Glutamatergic neuron (in vitro differentiated cells): ENCODE results near the gene CDYL2. TPM values are rescaled to one million over a fixed set of nuclear protein-coding genes. Genes with fewer than 3 reads are reported as not detected.

ENCODE experiments used
- DNase-seq: peaks from one replicate; pipeline ENCODE4 v3.0.0; 2022
- H3K27ac Mint-ChIP-seq: one replicate; pipeline ENCODE4 v1.8.0; 2020; ENCODE audit warnings: mild to moderate bottlenecking, mixed read lengths, inconsistent platforms; ENCODE audit not compliant: unreplicated experiment
- H3K27me3 Mint-ChIP-seq: one replicate; pipeline ENCODE4 v1.8.0; 2020; ENCODE audit warnings: mild to moderate bottlenecking, moderate library complexity, mixed read lengths, inconsistent platforms; ENCODE audit not compliant: unreplicated experiment
- H3K36me3 Mint-ChIP-seq: one replicate; pipeline ENCODE4 v1.8.0; 2020; ENCODE audit warnings: mild to moderate bottlenecking, mixed read lengths, inconsistent platforms; ENCODE audit not compliant: unreplicated experiment
- H3K4me1 Mint-ChIP-seq: one replicate; pipeline ENCODE4 v1.8.0; 2020; ENCODE audit warnings: mild to moderate bottlenecking, low read depth, mixed read lengths, inconsistent platforms; ENCODE audit not compliant: unreplicated experiment
- H3K4me3 Mint-ChIP-seq: one replicate; pipeline ENCODE4 v1.8.0; 2020; ENCODE audit warnings: mild to moderate bottlenecking, mixed read lengths, inconsistent platforms; ENCODE audit not compliant: unreplicated experiment
- H3K9me3 Mint-ChIP-seq: one replicate; pipeline ENCODE4 v1.8.0; 2020; ENCODE audit warnings: mild to moderate bottlenecking, moderate library complexity, mixed read lengths, inconsistent platforms; ENCODE audit not compliant: unreplicated experiment
- CTCF ChIP-seq: fragments of 200-600 bp; sonication (generic); IDR thresholded peaks from one replicate; pipeline ENCODE4 v1.5.0; 2021; ENCODE audit not compliant: partially characterized antibody, unreplicated experiment
- total RNA-seq: library from RNA; stranded (reverse); fragmentation: NEBNext Ultra II Directional; extraction: Animal tissue kit (Norgen Biotek cat#: 25700); gene quantifications from one replicate; pipeline ENCODE4 v1.2.1, GENCODE V29; 2021; ENCODE audit not compliant: unreplicated experiment

The CDYL2 gene
- total RNA-seq, 1 donor from 2014 or later = 30.5 TPM

- Mint-ChIP-seq H3K4me1 (peaks cover 5% of the 10 kb centered on the region), H3K36me3 (peaks cover 5% of the 10 kb centered on the region), H3K4me3 (no peak overlapping the region), H3K9me3 (peaks cover 3% of the 10 kb centered on the region), H3K27ac (no peak overlapping the region), H3K27me3 (peaks cover 6% of the 10 kb centered on the region)
- no peak for TF ChIP-seq CTCF
- no peak for DNase-seq
Measured at GRCh38 chr16:80619824-80620223, 184.6 kb downstream of the CDYL2 start.

DNA sequence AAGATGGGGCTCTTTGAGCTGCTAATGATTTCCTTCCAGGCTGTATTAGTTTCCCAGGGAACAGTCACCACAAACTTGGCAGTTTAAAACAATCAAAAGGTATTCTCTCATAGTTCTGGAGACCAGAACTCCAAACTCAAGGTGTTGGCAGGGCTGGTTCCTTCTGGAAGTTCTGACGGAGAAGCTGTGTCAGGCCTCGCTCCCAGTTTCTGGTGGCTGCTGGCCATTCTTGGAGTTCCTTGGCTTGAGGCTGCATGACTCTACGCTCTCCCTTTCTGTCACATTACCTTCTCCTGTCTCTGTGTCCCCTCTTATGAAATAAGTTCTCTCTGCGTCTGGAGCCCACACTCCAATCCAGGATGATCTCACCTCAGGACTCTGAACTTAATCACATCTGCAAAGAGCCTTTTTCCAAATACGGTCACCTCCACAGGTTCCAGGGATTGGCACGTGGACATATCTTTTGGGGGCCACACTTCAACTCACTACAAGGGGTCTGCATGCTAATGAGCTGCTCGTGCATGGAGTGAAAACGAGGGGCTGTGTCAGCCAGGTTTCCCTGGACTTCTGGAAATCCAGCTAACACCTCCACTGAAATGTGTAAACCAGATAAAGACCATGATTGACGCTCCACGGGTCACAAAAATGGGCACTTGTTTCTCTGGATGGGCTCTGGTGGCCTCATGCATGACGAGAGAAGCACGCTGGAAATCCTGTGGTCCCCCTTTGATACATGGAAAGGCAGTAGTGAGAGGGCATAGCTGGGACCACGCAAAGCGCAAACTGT lies 185.3 kb downstream of the CDYL2 start:
- Mint-ChIP-seq H3K4me1 (peaks cover 5% of the 10 kb centered on the region), H3K27ac (no peak overlapping the region), H3K27me3 (peaks cover 6% of the 10 kb centered on the region), H3K4me3 (no peak overlapping the region), H3K9me3 (peaks cover 3% of the 10 kb centered on the region), H3K36me3 (peaks cover 8% of the 10 kb centered on the region)
- no peak for TF ChIP-seq CTCF
- no peak for DNase-seq

DNA sequence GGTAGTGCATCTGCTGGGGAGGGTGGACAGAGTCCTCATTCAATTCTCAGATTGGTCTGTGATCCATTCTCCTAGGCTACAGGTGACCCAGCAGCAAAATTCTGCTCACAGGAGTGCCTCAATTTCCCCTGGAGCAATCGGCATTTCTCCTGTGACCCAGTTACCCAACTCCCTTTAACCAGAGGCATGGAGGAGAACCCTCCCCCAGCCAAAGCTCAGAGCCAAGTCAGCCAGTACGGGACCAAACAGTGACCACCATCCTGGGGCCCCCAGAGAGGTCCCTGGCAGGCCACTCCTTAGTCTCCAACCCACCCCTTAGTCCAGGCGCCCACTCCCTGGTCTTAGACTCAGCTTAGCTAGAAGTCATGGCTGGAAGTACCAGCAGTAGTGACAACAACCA lies 188.0 kb downstream of the CDYL2 start:
- Mint-ChIP-seq H3K4me3 (no peak overlapping the region), H3K27ac (no peak overlapping the region), H3K27me3 (peaks cover 6% of the 10 kb centered on the region), H3K4me1 (peaks cover 5% of the 10 kb centered on the region), H3K9me3 (peaks cover 3% of the 10 kb centered on the region), H3K36me3 (peaks cover 11% of the 10 kb centered on the region)
- DNase-seq = no peak
- no peak for TF ChIP-seq CTCF

DNA sequence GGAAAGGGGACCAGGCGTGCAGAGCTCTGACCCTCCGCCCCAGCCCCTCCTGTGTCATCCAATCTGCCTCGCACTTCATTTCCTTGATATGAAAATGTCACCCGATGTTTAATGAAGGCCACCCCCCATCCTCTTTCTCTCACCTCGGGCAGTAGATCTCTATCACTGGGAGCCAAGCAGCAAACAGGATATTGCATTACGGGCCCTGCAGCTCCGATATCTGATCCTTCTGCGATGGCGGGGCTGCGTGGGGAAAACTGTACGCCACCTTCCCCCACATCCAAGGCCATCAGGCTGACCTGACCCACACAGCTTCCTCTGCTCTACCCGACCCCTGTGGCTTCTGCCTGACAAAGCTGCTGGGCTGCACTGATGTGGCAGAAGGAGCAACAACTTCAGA lies 188.7 kb downstream of the CDYL2 start:
- peaks cover under 1% of the 10 kb centered on the region for H3K9me3 Mint-ChIP-seq
- DNase-seq = no peak
- peaks cover 1% of the 10 kb centered on the region for H3K4me1 Mint-ChIP-seq
- TF ChIP-seq CTCF = no peak
- no peak overlapping the region for H3K27ac Mint-ChIP-seq
- no peak overlapping the region for H3K4me3 Mint-ChIP-seq
- peaks cover 11% of the 10 kb centered on the region for H3K36me3 Mint-ChIP-seq
- H3K27me3 Mint-ChIP-seq = peaks cover 7% of the 10 kb centered on the region

GRCh38 chr16:80614908-80615671 lies 189.3 kb downstream of the CDYL2 start:
- no peak for DNase-seq
- no peak overlapping the region for H3K27ac Mint-ChIP-seq
- H3K9me3 Mint-ChIP-seq = no peaks in the 10 kb centered on the region
- no peak overlapping the region for H3K4me3 Mint-ChIP-seq
- H3K27me3 Mint-ChIP-seq = peaks cover 7% of the 10 kb centered on the region
- no peaks in the 10 kb centered on the region for H3K4me1 Mint-ChIP-seq
- H3K36me3 Mint-ChIP-seq = peaks cover 11% of the 10 kb centered on the region
- no peak for TF ChIP-seq CTCF
